Measurements from ENCODE around the gene XRRA1. TPM values are rescaled to one million over a fixed set of nuclear protein-coding genes. Genes with fewer than 3 reads are reported as not detected.

The XRRA1 gene
- total and polyA plus RNA-seq, 9 donors, result 4.2 to 31.1 (median 13.0) TPM

GRCh38 chr11:74819400-74819799 lies 129.5 kb downstream of the XRRA1 start:
- Histone ChIP-seq H3K9me3 (no peaks in the 10 kb centered on the region), H3K27me3 (no peaks in the 10 kb centered on the region), H3K4me3 (no peak overlapping the region), H3K36me3 (no peaks in the 10 kb centered on the region), H3K27ac (no peak overlapping the region), H3K4me1 (ENCODE audit: insufficient read depth) (peaks cover 9% of the 10 kb centered on the region)
- WGBS, 3 donors, result 66 to 73% (median 71%) methylated on average over 1 of the region's 1 CpG
- TF ChIP-seq EP300 (IDR thresholded peaks at IDR 0.05) (no peak), CTCF (IDR thresholded peaks at IDR 0.05) (no peak), POLR2A (IDR thresholded peaks at IDR 0.05) (no peak)
- DNase-seq, result no peak
- intact Hi-C loops (cut with DNase I), result no loop called here

GRCh38 chr11:74818283-74818946 lies 130.5 kb downstream of the XRRA1 start:
- H3K36me3 ChIP-seq, result no peaks in the 10 kb centered on the region
- H3K27ac ChIP-seq, result no peak overlapping the region
- DNase-seq, result no peak
- TF ChIP-seq EP300 (IDR thresholded peaks at IDR 0.05) (no peak), POLR2A (IDR thresholded peaks at IDR 0.05) (no peak), CTCF (IDR thresholded peaks at IDR 0.05) (no peak)
- peaks cover 9% of the 10 kb centered on the region for H3K4me1 ChIP-seq (ENCODE audit: insufficient read depth)
- intact Hi-C loops (cut with DNase I), result no loop called here
- no peaks in the 10 kb centered on the region for H3K9me3 ChIP-seq
- no peak overlapping the region for H3K4me3 ChIP-seq
- WGBS, 3 donors, result 81 to 88% (median 87%) methylated on average over 3 of the region's 3 CpGs
- no peaks in the 10 kb centered on the region for H3K27me3 ChIP-seq

GRCh38 chr11:74816664-74817063 lies 132.2 kb downstream of the XRRA1 start:
- no peak overlapping the region for H3K27ac ChIP-seq
- no peaks in the 10 kb centered on the region for H3K36me3 ChIP-seq
- DNase-seq, result no peak
- no peaks in the 10 kb centered on the region for H3K9me3 ChIP-seq
- 93 to 97% (median 93%) methylated on average over 2 of the region's 2 CpGs for WGBS, 3 donors
- no peak overlapping the region for H3K4me3 ChIP-seq
- intact Hi-C loops (cut with DNase I), result no loop called here
- no peak for TF ChIP-seq EP300 (IDR thresholded peaks at IDR 0.05)
- TF ChIP-seq POLR2A (IDR thresholded peaks at IDR 0.05), result no peak
- TF ChIP-seq CTCF (IDR thresholded peaks at IDR 0.05), result no peak
- H3K4me1 ChIP-seq (ENCODE audit: insufficient read depth), result peaks cover 5% of the 10 kb centered on the region
- no peaks in the 10 kb centered on the region for H3K27me3 ChIP-seq

- H3K4me3 ChIP-seq, result no peak overlapping the region
- no peak for TF ChIP-seq CTCF (IDR thresholded peaks at IDR 0.05)
- TF ChIP-seq EP300 (IDR thresholded peaks at IDR 0.05), result no peak
- no peak for TF ChIP-seq POLR2A (IDR thresholded peaks at IDR 0.05)
- peaks cover 5% of the 10 kb centered on the region for H3K4me1 ChIP-seq (ENCODE audit: insufficient read depth)
- WGBS, 3 donors, result 88 to 92% (median 90%) methylated on average over 3 of the region's 3 CpGs
- no peak for DNase-seq
- H3K9me3 ChIP-seq, result no peaks in the 10 kb centered on the region
- intact Hi-C loops (cut with DNase I), result no loop called here
- no peaks in the 10 kb centered on the region for H3K27me3 ChIP-seq
- H3K36me3 ChIP-seq, result no peaks in the 10 kb centered on the region
- H3K27ac ChIP-seq, result no peak overlapping the region
Measured at GRCh38 chr11:74815966-74816365, 132.9 kb downstream of the XRRA1 start.

Data from ovary (tissue), 9 donors.